Measurements from ENCODE around the gene NFIB. TPM values are rescaled to one million over a fixed set of nuclear protein-coding genes. Genes with fewer than 3 reads are reported as not detected.

Gene NFIB
- total and polyA plus RNA-seq, 4 experiments from 2014 or later = not detected

DNA sequence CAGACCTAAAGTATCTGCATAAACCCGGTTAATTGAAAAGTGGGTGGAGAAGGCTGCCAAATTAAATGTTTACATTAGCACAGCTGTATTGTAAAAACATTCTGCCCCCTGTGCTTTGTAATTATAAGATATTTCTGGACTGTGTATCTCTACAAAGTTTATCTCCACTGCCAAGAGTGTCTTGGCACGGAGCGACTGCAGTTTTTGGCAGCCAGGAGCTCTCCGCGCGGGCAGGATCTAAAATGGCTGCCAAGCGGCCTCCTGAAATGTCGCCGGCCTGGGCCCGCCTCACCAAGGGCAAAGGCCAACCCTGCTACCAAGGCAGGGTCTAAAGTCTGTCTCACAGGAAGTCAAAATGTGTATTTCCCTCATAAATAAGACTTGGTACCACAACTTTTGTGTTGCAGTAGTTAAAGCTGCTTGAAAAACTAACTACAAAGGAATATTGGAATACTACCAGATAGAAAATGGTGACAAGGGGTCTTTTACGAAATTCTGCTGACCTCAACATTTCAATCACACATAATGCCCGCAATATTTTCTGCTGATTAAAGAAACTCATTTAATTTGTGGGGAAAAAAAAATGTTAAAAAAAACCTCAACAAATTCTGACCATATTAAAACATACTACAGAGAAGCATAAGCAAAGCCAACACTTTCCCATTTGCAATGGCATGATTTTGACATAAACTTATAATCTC, 110.4 kb downstream of the NFIB start:
- POLR2A ChIA-PET (ENCODE audit: partially characterized antibody) = no interaction called here
- CTCF ChIA-PET (ENCODE audit: partially characterized antibody) = no interaction called here

DNA sequence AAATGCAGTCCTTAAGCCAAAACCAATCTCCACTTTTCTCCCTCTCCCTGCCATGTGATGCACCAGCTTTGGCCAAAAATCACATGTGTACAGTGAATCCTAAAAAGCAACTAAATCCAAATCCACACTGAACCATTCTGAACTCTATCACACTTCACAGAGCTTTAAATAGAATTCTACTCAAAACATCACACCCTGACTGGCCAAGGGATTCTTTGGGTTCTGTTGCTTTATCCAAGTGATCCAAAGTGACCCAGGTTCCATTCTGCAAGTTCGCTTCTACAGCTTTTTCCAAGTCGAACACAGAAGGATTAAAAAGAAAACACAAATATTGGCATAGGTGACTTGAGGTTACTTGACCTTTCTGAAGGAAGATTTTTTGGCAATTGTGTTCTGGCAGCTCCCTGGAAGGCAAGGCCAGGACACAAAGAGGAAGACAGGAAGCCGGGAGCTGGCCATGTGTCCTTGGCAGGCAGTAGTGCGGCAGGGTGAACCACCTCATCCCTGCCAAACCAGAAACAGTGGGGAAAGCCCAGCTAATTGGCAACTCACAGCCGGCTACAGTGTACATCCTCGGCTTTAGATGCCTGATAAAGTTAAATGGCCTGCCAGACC, 115.0 kb downstream of the NFIB start:
- no peak for DNase-seq
- no peaks in the 10 kb centered on the region for H3K36me3 ChIP-seq (ENCODE audit: insufficient read depth, low read length)
- Mint-ChIP-seq H3K9me3 (peaks cover 0 to 4% (median 0%) of the 10 kb centered on the region in 8 donors), H3K27ac (no peak overlapping the region), H3K27me3 (no peaks in the 10 kb centered on the region), H3K4me1 (no peaks in the 10 kb centered on the region), H3K36me3 (no peaks in the 10 kb centered on the region), H3K4me3 (peak overlapping the region in 1 of 8 donors; percentile 17)
- ChIA-PET POLR2A (ENCODE audit: partially characterized antibody) (no interaction called here), CTCF (ENCODE audit: partially characterized antibody) (no interaction called here)
- no peaks in the 10 kb centered on the region for H3K4me1 ChIP-seq (ENCODE audit: insufficient read depth, low read length)
- intact Hi-C loops (cut with micrococcal nuclease) = no loop called here
- no peaks in the 10 kb centered on the region for H3K9me3 ChIP-seq (ENCODE audit: control insufficient read depth in 1 of 2, low read length in 2 of 2)
- no peaks in the 10 kb centered on the region for H3K27me3 ChIP-seq (ENCODE audit: insufficient read depth, low read length)
- H3K27ac ChIP-seq (ENCODE audit: low read depth, low read length) = no peak overlapping the region
- H3K4me3 ChIP-seq (ENCODE audit: low read length in 2 of 2) = no peak overlapping the region

More for the DNA sequence above, 110.4 kb downstream of the NFIB start:
- Mint-ChIP-seq H3K4me3 (no peak overlapping the region), H3K4me1 (no peaks in the 10 kb centered on the region), H3K27ac (no peak overlapping the region), H3K9me3 (peaks cover 0 to 6% (median 0%) of the 10 kb centered on the region in 8 donors), H3K36me3 (no peaks in the 10 kb centered on the region), H3K27me3 (peaks cover 0 to 2% of the 10 kb centered on the region in 2 donors)
- Histone ChIP-seq H3K27ac (ENCODE audit: low read depth, low read length) (no peak overlapping the region), H3K9me3 (ENCODE audit: control insufficient read depth in 1 of 2, low read length in 2 of 2) (no peaks in the 10 kb centered on the region), H3K27me3 (ENCODE audit: insufficient read depth, low read length) (no peaks in the 10 kb centered on the region), H3K4me1 (ENCODE audit: insufficient read depth, low read length) (no peaks in the 10 kb centered on the region), H3K36me3 (ENCODE audit: insufficient read depth, low read length) (no peaks in the 10 kb centered on the region), H3K4me3 (ENCODE audit: low read length in 2 of 2) (no peak overlapping the region)
- no peak for DNase-seq
- intact Hi-C loops (cut with micrococcal nuclease) = no loop called here

DNA sequence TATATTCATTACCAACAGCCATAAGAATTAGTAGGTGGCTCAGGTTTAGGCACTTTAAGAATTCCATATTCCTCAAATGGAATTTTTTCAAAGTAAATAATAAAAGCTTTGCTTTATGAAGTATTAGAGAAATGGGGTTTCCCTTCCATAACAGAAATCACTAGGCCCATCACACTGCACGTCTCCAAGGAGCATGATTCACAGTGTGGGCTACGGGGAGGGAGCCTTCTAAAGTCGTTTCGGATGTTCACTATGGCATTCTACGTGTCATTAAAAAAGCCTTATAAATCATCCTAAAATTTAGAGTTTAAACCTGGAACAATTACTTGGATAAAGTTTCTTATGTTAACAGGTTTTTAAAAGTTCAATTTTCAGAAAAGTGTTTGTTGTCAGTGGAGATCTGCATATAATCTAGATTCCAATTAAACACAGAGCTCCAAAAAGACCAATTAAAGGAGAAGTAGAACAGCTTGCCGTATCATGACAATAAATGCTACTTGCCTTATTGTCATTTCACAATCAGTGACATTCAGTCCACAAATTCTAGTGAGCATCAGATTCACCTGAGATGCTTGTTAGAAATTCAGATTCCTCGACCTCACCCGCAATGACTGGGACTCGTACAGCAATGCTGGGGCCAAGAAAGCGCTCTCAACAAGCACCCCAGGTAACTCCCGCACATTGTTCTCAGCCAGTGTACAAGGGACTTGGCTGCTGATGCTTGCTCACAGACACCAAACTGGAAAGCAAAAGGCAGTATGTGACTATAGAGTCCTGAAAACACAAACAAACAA, 115.7 kb downstream of the NFIB start:
- intact Hi-C loops (cut with micrococcal nuclease) = no loop called here
- POLR2A ChIA-PET (ENCODE audit: partially characterized antibody) = no interaction called here
- Histone ChIP-seq H3K27ac (ENCODE audit: low read depth, low read length) (no peak overlapping the region), H3K36me3 (ENCODE audit: insufficient read depth, low read length) (no peaks in the 10 kb centered on the region), H3K27me3 (ENCODE audit: insufficient read depth, low read length) (no peaks in the 10 kb centered on the region), H3K4me3 (ENCODE audit: low read length in 2 of 2) (no peak overlapping the region), H3K9me3 (ENCODE audit: control insufficient read depth in 1 of 2, low read length in 2 of 2) (no peaks in the 10 kb centered on the region), H3K4me1 (ENCODE audit: insufficient read depth, low read length) (no peaks in the 10 kb centered on the region)
- CTCF ChIA-PET (ENCODE audit: partially characterized antibody) = no interaction called here
- DNase-seq = no peak
- H3K4me3 Mint-ChIP-seq = no peak overlapping the region
- H3K36me3 Mint-ChIP-seq = no peaks in the 10 kb centered on the region
- no peaks in the 10 kb centered on the region for H3K4me1 Mint-ChIP-seq
- H3K27me3 Mint-ChIP-seq = no peaks in the 10 kb centered on the region
- H3K27ac Mint-ChIP-seq = no peak overlapping the region
- H3K9me3 Mint-ChIP-seq = no peaks in the 10 kb centered on the region

DNA sequence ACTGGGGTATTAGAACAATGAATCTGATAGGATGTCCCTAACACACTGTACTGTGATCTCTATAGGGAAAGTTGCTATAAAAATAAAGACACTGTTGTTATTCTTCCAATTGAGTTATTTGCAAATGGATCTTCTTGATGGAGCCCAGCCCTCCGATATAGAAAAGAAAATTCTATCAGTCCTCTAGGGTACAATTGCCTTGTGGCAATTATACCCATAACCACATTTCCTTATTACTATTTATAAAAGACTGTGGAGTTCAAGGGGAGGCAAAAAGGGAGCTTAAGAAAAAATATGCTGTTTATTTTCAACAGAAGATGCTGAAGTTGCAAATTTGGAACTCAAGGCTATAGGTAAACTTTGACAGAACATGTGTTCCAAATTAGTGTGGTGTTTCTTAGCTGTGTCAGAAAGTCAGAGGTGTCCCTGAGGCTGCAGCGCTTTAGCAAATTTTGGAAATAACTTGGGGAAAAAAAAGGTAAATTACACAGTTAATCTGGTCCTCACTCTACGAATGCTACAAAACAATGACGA, 116.5 kb downstream of the NFIB start:
- Histone ChIP-seq H3K4me3 (ENCODE audit: low read length in 2 of 2) (no peak overlapping the region), H3K4me1 (ENCODE audit: insufficient read depth, low read length) (no peaks in the 10 kb centered on the region), H3K27me3 (ENCODE audit: insufficient read depth, low read length) (no peaks in the 10 kb centered on the region), H3K9me3 (ENCODE audit: control insufficient read depth in 1 of 2, low read length in 2 of 2) (no peaks in the 10 kb centered on the region), H3K36me3 (ENCODE audit: insufficient read depth, low read length) (no peaks in the 10 kb centered on the region), H3K27ac (ENCODE audit: low read depth, low read length) (no peak overlapping the region)
- H3K9me3 Mint-ChIP-seq = peaks cover 0 to 2% (median 0%) of the 10 kb centered on the region in 8 donors
- DNase-seq = no peak
- H3K4me1 Mint-ChIP-seq = no peaks in the 10 kb centered on the region
- intact Hi-C loops (cut with micrococcal nuclease) = no loop called here
- H3K27ac Mint-ChIP-seq = no peak overlapping the region
- H3K27me3 Mint-ChIP-seq = no peaks in the 10 kb centered on the region
- CTCF ChIA-PET (ENCODE audit: partially characterized antibody) = no interaction called here
- H3K36me3 Mint-ChIP-seq = no peaks in the 10 kb centered on the region
- POLR2A ChIA-PET (ENCODE audit: partially characterized antibody) = no interaction called here
- no peak overlapping the region for H3K4me3 Mint-ChIP-seq

DNA sequence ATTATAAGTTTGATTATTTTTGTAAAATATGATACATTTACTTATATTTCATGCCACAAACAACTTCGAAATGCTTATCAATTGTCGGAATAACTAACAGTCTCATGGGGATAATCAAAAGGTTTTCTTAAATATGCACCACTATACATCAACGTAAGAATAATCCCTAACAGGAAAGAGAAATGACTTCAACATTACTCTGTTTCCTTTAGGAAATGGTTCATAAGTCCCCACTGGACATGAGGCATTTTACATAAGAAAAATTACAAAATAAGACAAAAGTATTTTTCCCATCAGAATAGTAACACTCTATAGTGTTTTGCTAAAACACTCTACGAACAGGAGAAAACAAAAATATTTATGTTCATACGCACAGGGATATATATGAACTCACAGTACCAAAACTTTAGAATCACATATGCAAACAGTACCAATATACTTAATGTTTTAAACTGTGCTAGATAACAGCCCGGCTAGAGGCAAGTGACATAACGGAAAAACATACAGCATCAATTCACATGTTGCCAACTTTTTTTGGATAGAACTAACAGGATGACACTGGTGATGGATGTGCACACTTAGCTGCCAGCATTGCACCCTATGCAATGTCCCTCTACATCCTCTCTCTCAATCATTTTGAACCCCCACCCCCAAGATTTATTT, 120.5 kb downstream of the NFIB start:
- Histone ChIP-seq H3K36me3 (ENCODE audit: insufficient read depth, low read length) (no peaks in the 10 kb centered on the region), H3K27me3 (ENCODE audit: insufficient read depth, low read length) (no peaks in the 10 kb centered on the region), H3K4me3 (ENCODE audit: low read length in 2 of 2) (no peak overlapping the region), H3K9me3 (ENCODE audit: control insufficient read depth in 1 of 2, low read length in 2 of 2) (no peaks in the 10 kb centered on the region), H3K4me1 (ENCODE audit: insufficient read depth, low read length) (no peaks in the 10 kb centered on the region), H3K27ac (ENCODE audit: low read depth, low read length) (no peak overlapping the region)
- H3K4me3 Mint-ChIP-seq = no peak overlapping the region
- intact Hi-C loops (cut with micrococcal nuclease) = no loop called here
- DNase-seq = no peak
- H3K27ac Mint-ChIP-seq = no peak overlapping the region
- H3K36me3 Mint-ChIP-seq = no peaks in the 10 kb centered on the region
- no peaks in the 10 kb centered on the region for H3K4me1 Mint-ChIP-seq
- ChIA-PET CTCF (ENCODE audit: partially characterized antibody) (no interaction called here), POLR2A (ENCODE audit: partially characterized antibody) (no interaction called here)
- no peaks in the 10 kb centered on the region for H3K27me3 Mint-ChIP-seq
- peaks cover 0 to 2% (median 0%) of the 10 kb centered on the region in 8 donors for H3K9me3 Mint-ChIP-seq

DNA sequence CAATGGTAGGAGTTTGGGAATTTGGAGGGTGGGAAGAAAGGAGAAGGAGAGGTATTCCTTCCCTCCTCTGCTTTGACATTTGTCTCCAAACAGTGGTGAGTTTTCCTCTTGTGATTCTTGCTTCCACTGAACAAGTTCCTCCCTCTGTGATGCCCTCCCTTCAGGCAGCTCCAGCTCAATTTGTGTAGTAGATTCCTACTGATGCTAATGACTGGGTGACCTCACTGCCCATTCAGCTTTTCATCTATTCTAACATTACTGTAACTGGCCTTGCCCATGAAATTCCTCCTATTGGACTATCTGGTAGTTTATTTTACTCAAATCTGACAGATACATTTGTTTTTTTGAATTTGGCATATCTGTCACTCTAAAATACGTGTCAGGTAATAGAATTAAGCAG, 121.4 kb downstream of the NFIB start:
- no peak overlapping the region for H3K27ac Mint-ChIP-seq
- POLR2A ChIA-PET (ENCODE audit: partially characterized antibody) = no interaction called here
- H3K4me3 Mint-ChIP-seq = no peak overlapping the region
- Histone ChIP-seq H3K27ac (ENCODE audit: low read depth, low read length) (no peak overlapping the region), H3K4me3 (ENCODE audit: low read length in 2 of 2) (no peak overlapping the region), H3K9me3 (ENCODE audit: control insufficient read depth in 1 of 2, low read length in 2 of 2) (no peaks in the 10 kb centered on the region), H3K4me1 (ENCODE audit: insufficient read depth, low read length) (no peaks in the 10 kb centered on the region), H3K27me3 (ENCODE audit: insufficient read depth, low read length) (no peaks in the 10 kb centered on the region), H3K36me3 (ENCODE audit: insufficient read depth, low read length) (no peaks in the 10 kb centered on the region)
- H3K36me3 Mint-ChIP-seq = no peaks in the 10 kb centered on the region
- CTCF ChIA-PET (ENCODE audit: partially characterized antibody) = no interaction called here
- H3K4me1 Mint-ChIP-seq = no peaks in the 10 kb centered on the region
- no peak for DNase-seq
- peaks cover 0 to 2% (median 0%) of the 10 kb centered on the region in 8 donors for H3K9me3 Mint-ChIP-seq
- intact Hi-C loops (cut with micrococcal nuclease) = no loop called here
- no peaks in the 10 kb centered on the region for H3K27me3 Mint-ChIP-seq

DNA sequence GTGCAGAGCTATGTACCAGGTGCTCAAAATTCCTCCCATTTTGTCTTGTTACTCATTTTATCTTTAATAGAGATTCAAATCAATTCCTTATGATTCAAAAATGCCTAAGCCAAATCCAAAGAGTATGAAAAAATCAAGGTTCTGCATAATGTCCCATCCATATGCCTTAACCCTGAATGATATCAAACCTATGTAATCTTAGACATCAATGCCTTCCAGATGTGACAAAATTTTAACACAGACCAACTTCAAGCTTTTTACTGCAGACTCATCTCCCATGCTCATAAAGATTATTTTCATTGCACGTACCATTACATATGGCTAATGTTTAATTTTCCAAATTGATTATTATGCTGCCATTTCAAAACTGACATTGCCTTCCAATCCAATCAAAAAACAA, 122.4 kb downstream of the NFIB start:
- Histone ChIP-seq H3K36me3 (ENCODE audit: insufficient read depth, low read length) (no peaks in the 10 kb centered on the region), H3K4me3 (ENCODE audit: low read length in 2 of 2) (no peak overlapping the region), H3K27ac (ENCODE audit: low read depth, low read length) (no peak overlapping the region), H3K4me1 (ENCODE audit: insufficient read depth, low read length) (no peaks in the 10 kb centered on the region), H3K27me3 (ENCODE audit: insufficient read depth, low read length) (no peaks in the 10 kb centered on the region), H3K9me3 (ENCODE audit: control insufficient read depth in 1 of 2, low read length in 2 of 2) (no peaks in the 10 kb centered on the region)
- ChIA-PET POLR2A (ENCODE audit: partially characterized antibody) (no interaction called here), CTCF (ENCODE audit: partially characterized antibody) (no interaction called here)
- intact Hi-C loops (cut with micrococcal nuclease) = no loop called here
- Mint-ChIP-seq H3K36me3 (no peaks in the 10 kb centered on the region), H3K4me3 (no peak overlapping the region), H3K27ac (no peak overlapping the region), H3K27me3 (no peaks in the 10 kb centered on the region), H3K4me1 (no peaks in the 10 kb centered on the region), H3K9me3 (peaks cover 0 to 2% (median 0%) of the 10 kb centered on the region in 8 donors)
- DNase-seq = no peak

Data from CD4-positive, alpha-beta memory T cell (primary cell).